Stimulated activated naive CD4-positive, alpha-beta T cell treated with Interleukin-2 at 50 U/mL for 16 hours (primary cell): ENCODE measurements around the gene CSNK1D.

Source experiments
- DNase-seq: peaks from one replicate; lab custom pipeline; 2025; lab: John Stamatoyannopoulos, UW

The CSNK1D gene

DNA sequence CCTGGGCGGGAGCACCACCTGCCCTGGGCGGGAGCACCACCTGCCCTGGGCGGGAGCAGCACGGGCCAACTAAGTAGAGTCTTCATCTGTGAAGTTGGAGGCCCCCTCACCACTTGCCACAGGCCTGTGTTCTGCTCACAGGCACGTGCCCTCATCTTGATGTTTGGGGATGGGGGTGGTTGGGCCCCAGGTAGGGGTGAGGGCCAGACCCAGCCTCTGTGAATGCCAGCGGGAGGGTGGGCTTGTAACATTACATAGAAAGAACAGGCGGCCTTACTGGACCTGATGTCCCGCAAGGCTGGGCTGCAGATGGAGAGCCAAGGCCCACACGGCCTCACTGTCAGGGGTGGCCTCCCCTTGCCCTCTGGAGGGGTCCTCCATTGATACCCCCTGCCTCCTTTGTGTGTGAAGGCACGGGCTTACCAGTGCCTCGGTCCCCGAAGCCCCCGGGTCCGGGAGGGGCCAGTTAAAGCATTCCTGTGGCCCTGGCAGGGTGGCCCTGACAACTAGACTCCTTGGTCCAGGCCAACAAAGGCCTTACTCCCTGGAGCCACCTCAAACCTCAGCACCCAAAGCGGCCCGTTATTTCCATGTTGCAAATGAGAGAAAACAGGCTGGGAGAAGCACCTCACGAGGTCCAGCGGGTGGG lies 45.7 kb downstream of the CSNK1D start:
- no peak for DNase-seq

DNA sequence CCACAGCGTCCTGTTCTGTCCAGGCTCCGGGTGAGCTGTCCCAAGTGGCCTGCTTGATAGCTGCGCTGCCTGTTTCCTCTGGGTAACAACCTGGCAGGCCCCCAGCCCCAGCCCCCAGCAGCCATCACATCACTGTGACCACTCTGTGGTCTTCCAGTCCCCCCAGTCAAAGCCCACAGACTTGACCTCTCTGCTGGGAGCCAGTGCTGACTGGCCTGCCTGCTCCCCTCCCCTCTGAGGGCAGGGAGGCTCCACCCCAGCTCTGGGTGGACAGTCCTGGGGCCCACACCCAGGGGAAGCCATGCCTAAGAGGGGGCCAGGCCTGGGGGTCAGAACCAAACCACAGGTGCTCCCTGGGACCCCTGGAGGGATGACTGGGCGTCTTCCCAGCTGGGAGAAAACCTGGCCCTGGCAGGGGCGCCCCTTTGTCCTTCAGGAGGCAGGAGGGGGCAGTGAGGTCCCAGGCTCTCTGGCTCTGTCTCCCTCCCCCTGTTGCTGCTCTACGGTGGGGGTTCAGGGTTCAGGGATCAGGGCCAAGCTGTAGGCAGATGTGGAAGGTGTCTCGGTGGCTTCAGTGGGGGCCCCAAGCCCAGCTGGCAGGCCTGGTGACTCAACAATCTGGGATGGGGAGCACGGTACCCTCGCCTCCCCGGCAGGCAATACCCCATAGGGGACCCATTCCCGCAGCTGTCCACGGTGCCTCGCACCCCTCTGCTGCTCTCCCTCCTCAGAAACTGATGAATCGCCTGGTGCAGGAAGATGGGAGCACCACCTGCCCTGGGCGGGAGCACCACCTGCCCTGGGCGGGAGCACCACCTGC lies 46.5 kb downstream of the CSNK1D start:
- no peak for DNase-seq

DNA sequence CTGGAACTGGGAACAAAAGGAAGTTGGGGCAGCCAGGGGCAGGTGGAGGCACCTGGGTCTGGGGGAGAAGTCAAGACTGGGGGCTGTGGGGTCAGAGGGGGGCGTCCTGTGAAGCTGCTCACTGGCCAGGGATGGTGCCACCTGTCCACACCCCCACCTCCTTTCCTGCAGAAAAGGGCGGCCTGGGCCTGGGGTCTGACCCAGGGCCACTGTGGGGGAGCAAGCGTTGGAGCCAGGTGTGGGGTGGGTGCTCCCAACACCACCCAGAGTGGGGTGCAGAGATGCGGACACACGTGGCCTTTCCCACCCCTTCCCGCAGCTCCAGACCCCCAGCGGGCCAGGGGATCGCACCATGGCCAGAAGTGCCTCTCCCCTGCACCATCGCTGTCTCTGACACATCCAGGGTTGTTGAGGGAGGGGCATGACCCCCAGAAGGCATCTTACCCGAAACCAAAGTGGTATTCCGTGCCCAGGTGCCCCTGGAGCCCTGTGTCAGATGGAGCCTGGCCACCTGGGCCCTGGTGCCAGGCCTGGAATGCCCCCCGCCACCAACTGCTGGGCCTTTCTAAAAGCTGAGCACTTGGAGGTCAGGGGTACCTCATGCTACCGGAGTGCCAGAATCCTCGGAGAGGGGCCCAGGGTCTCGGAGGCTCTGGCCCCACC lies 47.2 kb downstream of the CSNK1D start:
- DNase-seq, result no peak

DNA sequence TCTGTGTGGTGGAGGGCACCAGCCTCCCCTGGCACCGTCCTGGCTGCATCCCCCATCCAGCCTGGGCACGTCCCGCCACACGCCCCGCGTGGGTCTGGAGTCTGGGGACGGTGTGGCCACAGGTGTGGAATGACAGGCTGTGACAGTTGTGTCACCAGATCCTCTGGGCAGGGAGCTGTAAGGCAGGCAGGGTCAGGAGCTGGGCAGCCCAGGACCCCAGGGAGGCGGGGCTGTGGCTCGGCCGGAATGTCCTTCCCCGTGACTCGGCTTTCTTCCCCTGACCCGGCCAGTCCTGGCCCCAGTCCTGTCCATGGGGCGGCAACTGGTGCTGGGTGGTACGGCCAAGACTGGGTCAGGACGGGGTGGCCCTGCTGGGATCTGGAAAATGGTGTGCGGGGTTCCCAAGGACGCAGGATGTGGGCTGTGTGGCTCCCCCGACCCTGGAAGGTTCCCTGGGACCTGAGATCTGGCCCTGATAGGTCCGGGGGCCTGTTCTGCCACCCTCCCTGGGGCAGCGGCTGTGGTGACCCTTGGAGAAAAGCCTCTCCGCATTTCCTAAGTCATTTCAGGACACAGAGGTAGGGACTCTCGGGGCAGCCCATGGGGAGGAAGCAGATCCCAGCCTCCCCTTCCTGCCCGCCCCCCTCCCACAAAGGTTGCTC lies 48.0 kb downstream of the CSNK1D start:
- no peak for DNase-seq

DNA sequence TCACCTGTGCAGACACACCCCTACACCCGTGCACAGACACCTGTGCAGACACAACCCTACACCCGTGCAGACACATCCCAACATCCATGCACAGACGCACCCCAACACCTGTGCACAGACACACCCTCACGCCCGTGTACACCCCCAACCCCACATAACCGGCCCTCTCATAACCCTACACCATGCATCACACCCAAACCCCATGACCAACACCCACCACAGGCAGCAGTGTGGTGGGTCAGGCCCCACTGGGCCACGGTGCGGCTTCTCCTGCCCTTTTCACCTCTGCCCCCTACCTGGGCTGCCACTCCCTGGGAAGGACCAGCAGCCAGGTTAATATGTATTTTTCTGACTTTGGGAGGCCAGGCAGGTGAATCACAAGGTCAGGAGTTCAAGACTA lies 48.8 kb downstream of the CSNK1D start:
- no peak for DNase-seq

DNA sequence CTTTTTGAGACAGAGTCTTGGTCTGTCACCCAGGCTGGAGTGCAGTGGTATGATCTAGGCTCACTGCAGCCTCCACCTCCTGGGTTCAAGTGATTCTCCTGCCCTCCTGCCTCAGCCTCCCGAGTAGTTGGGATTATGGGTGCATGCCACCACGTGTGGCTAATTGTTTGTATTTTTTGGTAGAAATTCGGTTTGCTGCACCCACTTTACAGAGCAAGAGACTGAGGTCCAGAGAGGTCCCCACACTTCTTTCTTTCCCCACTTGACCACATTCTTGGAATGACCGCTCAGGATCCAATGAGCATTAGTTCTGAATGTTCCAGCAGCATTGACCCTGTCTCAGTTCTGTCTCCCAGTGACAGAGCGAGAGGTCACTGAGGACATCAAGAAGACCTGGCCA lies 50.0 kb downstream of the CSNK1D start:
- DNase-seq, result no peak

DNA sequence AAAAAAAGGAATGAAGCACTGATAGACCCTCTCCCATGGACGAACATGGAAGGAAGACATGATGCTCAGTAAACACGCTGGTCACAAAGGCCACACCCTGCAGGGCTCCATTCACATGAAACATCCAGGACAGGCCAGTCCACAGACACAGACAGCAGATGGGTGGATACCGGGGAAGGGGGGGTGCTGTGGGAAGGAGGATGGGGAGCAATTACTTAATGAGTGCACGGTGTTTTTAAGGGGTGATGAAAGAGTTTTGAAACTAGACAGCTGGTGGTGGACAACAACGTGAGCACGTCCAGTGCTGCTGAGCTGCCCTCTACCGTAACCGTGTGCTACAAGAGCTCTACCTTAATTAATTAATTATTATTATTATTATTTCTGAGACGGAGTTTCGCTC lies 50.7 kb downstream of the CSNK1D start:
- DNase-seq, result no peak

DNA sequence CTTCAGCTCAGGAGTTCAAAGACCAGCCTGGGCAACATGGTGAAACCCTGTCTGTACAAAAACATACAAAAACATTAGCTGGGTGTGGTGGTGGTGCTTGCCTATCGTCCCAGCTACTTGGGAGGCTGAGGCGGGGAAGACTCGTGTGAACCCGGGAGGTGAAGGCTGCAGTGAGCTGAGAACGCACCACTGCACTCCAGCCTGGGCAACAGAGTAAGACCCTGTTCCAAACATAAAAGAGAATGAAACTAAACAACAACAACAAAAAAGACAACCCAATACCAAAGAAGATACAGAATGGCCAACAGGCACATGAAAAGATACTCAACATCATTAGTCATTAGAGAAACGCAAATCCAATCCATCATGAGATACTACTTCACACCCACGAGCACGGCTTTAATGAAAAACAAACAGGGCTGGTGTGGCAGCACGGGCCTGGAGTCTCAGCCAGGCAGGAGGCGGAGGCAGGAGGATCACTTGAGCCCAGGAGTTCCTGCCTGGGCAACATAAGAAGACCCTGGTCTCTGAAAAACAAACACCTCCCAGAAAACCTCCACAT lies 52.1 kb downstream of the CSNK1D start:
- no peak for DNase-seq

DNA sequence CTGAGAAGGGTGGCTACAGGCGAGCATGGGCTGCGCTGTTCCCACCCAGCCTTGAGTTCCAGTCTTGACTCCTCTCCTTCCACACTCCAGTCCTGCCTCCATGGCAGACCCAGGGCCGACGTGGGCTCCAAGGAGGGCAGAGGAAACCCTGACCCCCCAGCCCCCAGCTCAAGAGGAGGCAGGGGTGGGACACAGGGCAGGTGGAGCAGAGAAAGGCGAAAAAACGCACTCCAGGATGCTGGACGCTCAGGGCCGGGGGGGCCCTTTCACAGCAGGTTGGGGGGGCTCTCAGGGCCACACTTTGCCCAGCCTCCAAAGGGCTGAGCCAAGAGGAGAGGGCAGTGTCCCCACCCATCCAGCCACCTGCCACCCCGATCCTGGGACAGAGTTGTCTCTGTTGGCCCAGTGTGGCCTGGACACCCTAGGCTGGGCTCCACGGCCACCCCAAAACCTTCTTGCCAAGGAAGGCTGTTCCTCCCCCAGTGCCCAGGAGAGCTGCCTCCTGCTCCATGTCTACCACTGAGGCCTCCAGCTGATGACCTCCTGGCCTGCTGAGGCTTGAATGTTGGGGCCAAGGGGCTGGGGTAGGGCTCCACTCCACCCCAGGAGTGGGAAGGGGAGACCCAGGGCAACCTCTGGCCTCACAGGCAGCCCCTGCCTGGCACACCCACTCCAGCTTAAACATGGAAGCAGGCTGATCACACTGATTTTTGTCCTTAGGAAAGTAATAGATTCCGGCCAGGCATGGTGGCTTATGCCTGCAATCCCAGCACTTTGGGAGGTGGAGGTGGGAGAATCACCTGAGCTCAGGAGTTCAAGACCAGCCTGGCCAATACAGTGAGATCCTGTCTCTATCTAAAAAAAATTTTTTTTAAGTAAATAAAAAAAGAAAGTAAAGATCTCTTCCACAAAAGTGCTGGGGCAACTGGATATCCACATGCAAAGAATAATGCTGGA lies 53.5 kb downstream of the CSNK1D start:
- DNase-seq, result no peak

DNA sequence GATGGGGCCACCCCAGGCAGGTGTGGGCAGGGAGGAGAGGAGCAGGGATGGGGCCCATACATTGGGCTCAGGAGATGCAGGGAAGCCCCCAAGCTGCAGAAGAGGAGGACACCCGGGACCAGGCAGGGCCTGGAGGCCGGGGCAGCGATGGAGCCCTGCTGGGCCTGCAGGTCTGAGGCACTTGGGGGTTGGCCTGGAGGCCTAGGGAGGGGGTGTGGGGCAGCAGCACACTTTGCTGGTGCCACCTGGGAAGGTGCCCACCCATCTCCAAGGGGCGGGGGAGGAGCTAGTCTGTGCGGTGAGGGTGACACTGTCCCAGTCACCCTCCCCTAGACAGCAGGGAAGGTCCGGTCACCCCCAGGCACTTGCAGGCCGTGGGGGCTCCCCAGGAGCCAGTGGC lies 54.4 kb downstream of the CSNK1D start:
- DNase-seq, result no peak

DNA sequence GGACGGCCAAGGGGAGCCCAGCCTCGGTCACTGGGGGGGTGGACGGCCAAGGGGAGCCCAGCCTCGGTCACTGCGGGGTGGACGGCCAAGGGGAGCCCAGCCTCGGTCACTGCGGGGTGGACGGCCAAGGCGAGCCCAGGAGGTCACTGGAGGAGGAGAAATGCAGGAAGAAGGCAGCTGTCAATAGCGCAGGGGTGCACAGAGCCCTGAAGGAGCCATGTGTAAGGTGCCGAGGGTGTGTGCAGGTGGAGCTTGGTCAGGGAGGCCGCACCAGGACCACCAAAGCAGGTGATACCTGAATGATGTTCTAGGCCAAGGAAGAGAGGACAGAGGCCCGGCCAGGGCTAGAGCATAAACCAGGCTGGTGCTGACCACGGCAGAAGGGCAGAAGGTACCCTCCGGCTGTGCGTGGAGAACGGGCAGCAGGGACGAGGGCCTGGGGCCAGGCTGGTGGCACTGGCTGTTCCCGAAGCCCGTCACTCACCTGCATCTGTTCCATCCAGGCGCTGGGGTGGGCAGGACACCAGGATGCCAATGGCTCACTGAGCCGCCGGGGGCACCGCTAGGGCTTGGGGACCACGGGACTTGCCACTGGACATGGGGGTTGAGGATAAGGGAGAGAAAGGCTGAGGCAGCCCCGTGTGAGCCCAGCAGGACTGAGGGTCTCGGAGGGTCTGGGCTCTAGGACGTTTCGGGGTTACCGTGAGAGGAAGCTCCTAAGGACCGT lies 55.0 kb downstream of the CSNK1D start:
- no peak for DNase-seq

DNA sequence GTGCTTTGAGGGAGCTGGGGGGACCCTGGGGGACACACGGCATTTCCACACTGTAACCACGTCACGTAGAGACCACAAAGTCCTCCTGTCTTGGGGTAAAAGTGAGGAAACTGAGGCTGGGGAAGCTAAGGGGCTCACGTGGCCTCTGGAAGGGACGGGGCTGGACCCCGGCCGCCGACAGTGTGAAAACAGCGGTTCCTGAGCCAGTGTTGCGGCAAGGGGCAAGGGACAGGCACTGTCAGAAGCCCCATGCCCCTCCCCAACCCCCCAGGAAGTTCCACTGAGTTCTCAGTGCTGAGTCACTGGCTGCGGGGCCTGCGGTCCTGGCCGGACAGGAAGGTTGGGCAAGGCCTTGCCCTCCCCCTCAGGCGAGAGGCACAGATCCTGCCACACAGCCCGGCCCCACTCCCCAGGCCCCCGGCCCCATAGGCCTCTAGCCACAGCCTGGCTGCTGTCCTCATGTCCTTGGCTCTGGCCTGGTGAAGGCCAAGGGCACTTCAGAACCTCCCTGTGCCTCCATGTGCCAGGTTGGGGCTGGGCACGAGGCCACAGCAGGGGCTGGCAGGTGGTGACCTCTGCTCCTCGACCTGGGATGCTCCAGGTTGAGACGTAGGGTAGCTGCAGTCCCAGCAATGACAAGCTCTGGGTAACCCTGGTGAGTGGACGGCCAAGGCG lies 55.8 kb downstream of the CSNK1D start:
- DNase-seq, result no peak

DNA sequence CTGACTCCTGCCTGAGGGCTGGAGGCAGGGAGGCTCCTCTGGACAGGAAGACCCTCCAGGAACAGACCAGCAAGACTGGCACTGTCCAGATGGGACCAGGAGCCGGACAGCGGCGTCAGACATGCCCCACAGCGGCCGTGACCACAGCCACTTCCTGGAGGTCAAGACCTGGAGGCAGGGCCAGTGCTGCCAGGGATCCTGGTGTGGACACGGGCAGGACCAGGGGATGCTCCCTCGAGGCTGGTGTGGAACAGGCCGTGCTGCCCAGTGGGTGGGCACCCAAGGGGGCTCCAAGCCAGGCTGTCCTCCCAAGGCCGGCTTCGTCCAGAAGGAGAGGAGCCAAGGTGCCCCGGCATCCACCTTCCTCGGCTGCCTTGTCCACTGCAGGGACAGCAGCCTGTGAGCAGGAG lies 56.4 kb downstream of the CSNK1D start:
- DNase-seq, result no peak

DNA sequence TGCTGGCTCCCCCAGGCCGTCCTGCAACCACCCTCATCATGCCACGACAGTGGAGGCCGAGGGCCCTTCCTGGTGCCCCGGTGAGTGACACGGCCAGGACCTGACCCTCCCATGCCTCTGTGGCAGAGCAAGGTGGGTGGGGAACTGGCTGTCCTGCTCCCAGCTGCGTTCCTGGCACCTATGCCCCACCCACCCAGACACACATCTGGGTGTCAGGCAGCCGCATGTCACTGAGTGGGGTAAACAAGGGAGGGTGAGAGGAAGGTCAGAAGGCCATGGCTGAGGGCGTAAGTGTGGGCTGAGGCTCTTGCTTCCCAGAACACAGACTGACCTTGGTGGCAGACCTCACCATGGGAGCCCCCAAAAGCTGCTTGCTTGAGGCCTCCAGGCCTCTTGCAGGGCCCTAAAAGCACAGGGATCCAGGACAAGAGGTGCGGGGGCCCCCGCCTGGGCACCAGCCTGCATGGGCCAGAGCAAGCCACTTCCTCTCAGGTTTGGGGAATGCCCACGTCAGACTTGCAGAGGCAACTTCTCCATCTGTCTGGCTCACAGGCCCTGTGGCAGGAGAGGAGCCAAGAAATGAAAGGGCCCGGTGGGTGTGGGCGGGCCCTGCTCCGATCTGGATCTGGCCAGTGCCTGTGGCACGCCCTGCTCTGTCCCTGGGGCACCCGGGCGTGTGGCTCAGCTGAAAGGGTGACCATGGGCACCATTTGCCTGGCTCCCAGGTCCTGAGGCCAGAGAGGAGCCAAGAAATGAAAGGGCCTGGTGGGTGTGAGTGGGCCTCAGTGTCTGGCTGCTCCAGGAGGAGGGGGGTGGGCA lies 57.0 kb downstream of the CSNK1D start:
- peak; percentile 33 for DNase-seq

DNA sequence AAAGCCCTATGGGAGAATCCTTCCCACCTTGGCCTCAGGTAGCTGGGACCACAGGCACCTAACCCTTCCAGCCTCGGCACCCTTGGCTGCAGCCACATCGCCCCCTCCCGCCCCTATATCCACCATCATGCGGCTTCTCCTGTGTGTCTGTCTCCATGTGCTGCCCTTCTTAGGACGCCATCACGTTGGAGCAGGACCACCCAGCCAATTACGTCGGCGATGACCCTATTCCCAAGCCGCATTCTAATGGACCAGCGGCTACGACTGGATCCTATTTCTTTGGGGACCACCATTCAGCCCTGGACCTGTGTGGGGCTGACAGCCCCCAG lies 57.6 kb downstream of the CSNK1D start:
- DNase-seq, result no peak

DNA sequence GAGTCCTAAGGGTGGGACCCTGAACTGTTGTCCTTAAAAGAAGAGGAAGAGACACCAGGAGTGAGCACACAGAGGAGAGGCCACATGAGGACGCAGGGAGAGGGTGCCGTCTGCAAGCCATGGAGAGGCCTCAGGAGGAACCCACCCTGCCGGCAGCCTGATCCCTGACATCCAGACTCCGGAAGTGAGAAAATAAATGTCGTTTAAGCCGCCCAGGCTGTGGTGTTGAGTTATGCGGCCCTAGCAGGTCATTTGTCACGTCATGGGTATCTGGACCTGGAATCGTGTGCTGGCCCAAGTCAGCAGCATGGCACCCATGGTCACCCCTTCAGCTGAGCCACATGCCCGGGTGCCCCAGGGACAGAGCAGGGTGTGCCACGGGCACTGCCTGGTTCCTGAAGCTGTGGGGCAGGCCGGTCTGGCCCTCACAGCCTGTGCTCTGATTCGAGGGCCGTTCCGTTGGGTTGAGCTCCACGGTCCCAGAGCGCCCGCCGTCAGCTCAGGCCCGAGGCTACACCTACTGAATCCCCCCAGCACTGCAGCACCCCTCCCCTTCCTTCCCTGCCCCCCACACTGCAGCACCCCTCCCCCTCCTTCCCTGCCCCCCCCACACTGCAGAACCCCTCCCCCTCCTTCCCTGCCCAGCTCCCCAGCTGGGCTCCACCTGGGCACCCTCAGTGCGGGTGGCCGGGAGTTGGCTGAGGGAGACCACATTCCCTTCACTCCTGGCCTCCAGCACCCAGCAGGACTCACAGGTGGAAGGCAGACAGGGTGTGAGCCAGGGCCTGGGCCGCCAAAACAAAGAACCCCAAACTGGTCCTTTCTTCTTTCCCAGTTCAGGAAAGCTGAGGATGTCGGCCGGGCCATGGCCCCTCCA lies 58.2 kb downstream of the CSNK1D start:
- no peak for DNase-seq

DNA sequence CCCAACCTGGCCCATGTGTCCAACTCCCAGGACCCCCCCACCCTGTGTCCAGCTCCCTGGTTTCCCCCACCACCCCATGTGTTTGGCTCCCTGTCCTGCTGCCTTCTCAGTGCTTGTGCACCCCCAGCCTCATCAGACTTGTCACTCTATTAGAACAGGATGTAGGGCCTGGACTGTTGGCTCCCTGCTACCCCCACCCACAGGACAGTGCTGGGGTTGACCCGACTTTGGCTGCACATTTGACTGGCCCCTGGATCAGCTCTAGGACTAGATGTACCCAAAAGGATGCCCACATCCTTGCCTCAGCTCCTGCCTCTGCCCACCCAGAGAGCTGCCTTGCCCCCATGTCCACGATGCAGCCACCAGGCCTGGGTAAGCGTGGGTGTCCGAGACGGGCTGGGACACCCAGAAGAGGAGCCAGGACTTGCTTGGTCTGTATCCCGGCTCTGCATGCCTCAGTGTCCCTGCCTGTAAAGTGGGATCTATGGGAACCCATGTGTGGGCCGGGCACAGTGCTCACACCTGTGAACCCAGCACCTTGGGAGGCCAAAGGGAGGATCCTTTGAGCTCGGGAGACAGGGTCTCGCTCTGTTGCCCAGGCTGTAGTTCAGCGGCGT lies 59.4 kb downstream of the CSNK1D start:
- no peak for DNase-seq
